Endothelial cell (in vitro differentiated cells): ENCODE data around the gene GATAD2B. TPM values are rescaled to one million over a fixed set of nuclear protein-coding genes. Genes with fewer than 3 reads are reported as not detected.
"Not testable (repeated sequence)": the region's sequence is repeated elsewhere in the genome, so short reads cannot be mapped to it uniquely, and the experiment has no call there.

Experiments used
- DNase-seq: peaks from one replicate; pipeline ENCODE4 v3.0.0; 2021; ENCODE audit warnings: low spot score
- H3K27ac Mint-ChIP-seq: one replicate; pipeline ENCODE4 v1.8.0; 2021; ENCODE audit warnings: mixed read lengths, inconsistent platforms; ENCODE audit not compliant: unreplicated experiment
- H3K27me3 Mint-ChIP-seq: one replicate; pipeline ENCODE4 v1.8.0; 2021; ENCODE audit warnings: mild to moderate bottlenecking, moderate library complexity, mixed read lengths, inconsistent platforms; ENCODE audit not compliant: unreplicated experiment
- H3K36me3 Mint-ChIP-seq: one replicate; pipeline ENCODE4 v1.8.0; 2021; ENCODE audit warnings: mild to moderate bottlenecking, low read depth, mixed read lengths, inconsistent platforms; ENCODE audit not compliant: unreplicated experiment
- H3K4me1 Mint-ChIP-seq: one replicate; pipeline ENCODE4 v1.8.0; 2021; ENCODE audit warnings: mild to moderate bottlenecking, mixed read lengths, inconsistent platforms; ENCODE audit not compliant: unreplicated experiment
- H3K4me3 Mint-ChIP-seq: one replicate; pipeline ENCODE4 v1.8.0; 2021; ENCODE audit warnings: mild to moderate bottlenecking, mixed read lengths, inconsistent platforms; ENCODE audit not compliant: unreplicated experiment
- H3K9me3 Mint-ChIP-seq: one replicate; pipeline ENCODE4 v1.8.0; 2021; ENCODE audit warnings: mixed read lengths, inconsistent platforms; ENCODE audit not compliant: unreplicated experiment
- CTCF ChIP-seq: fragments of 200-600 bp; sonication (generic); IDR thresholded peaks from one replicate; pipeline ENCODE4 v1.5.0; 2021; ENCODE audit warnings: antibody characterized with exemption; ENCODE audit not compliant: unreplicated experiment
- total RNA-seq: library from RNA; stranded (reverse); fragmentation: NEBNext Ultra II Directional; extraction: Animal tissue kit (Norgen Biotek cat#: 25700); gene quantifications from one replicate; pipeline ENCODE4 v1.2.1, GENCODE V29; 2021; ENCODE audit not compliant: unreplicated experiment

GATAD2B gene
- total RNA-seq, 1 donor from 2014 or later, result 45.4 TPM

DNA sequence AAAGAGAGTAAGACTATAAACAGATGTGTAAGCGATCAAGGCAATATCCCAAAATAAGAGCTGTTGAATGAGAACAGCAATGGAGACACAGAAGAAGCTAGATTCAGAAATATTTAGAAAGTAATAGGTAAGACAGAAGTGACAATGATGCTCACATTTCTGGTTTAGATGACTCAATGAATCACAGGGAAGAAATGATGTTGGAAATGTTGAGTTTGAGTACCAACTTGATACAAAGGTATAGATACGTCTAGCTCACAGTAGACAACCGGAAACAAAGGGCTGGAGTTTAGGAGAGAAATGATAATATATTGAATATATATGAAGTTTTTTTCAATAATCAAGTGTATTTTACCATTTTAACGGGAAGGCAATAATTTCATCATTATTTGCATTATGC lies 6.5 kb downstream of the GATAD2B start:
- no peak for DNase-seq
- Mint-ChIP-seq H3K4me3 (no peak overlapping the region), H3K36me3 (no peaks in the 10 kb centered on the region), H3K9me3 (no peaks in the 10 kb centered on the region), H3K27me3 (peaks cover 4% of the 10 kb centered on the region), H3K4me1 (peaks cover 15% of the 10 kb centered on the region), H3K27ac (no peak overlapping the region)
- no peak for TF ChIP-seq CTCF

DNA sequence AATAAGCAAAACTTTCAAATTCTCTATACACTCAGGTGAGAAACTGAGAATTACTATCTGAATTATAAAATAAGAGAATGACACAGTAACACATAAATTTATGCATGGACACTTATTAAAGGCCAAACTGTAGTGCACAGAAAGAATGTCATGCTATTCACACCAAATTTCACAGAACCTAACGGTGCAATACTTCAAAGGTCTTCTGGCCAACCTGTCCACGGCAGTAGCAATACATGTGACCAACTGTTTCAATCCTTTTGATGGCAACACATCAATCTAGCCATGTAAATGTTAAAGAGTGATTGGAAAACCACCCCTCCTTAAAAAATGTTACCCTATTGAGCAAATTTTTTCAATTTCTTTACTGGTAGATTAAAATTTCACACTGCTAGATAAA lies 10.4 kb downstream of the GATAD2B start:
- H3K36me3 Mint-ChIP-seq, result peaks cover 1% of the 10 kb centered on the region
- DNase-seq, result no peak
- no peak for TF ChIP-seq CTCF
- H3K4me1 Mint-ChIP-seq, result no peaks in the 10 kb centered on the region
- H3K4me3 Mint-ChIP-seq, result no peak overlapping the region
- no peak overlapping the region for H3K27ac Mint-ChIP-seq
- no peaks in the 10 kb centered on the region for H3K9me3 Mint-ChIP-seq
- H3K27me3 Mint-ChIP-seq, result no peaks in the 10 kb centered on the region

GRCh38 chr1:153910560-153910959 lies 12.2 kb downstream of the GATAD2B start:
- not testable (repeated sequence) for H3K27me3 Mint-ChIP-seq, DNase-seq, H3K27ac Mint-ChIP-seq, H3K4me1 Mint-ChIP-seq, H3K9me3 Mint-ChIP-seq, H3K4me3 Mint-ChIP-seq, H3K36me3 Mint-ChIP-seq

GRCh38 chr1:153908071-153908470 lies 14.7 kb downstream of the GATAD2B start:
- no peak overlapping the region for H3K27ac Mint-ChIP-seq
- peaks cover 6% of the 10 kb centered on the region for H3K36me3 Mint-ChIP-seq
- no peak for TF ChIP-seq CTCF
- no peaks in the 10 kb centered on the region for H3K4me1 Mint-ChIP-seq
- no peak for DNase-seq
- no peaks in the 10 kb centered on the region for H3K9me3 Mint-ChIP-seq
- H3K4me3 Mint-ChIP-seq, result no peak overlapping the region
- peaks cover 2% of the 10 kb centered on the region for H3K27me3 Mint-ChIP-seq

DNA sequence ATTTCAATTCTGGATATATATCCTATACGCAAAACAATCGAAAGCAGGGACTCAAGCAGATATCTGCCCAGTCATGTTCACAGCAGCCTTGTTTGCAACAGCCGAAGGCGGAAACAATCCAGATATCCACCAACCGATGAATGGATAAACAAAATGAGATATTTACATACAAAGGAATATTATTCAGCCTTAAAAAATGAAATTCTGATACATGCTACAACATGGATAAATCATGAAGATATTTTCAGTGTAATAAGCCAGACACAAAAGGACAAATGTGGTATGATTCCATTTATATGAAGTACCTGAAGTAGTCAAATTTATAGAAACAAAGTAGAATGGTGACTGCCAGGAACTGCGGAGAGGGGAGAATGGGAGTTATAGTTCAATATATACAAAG lies 15.6 kb downstream of the GATAD2B start:
- peaks cover 2% of the 10 kb centered on the region for H3K27me3 Mint-ChIP-seq
- no peaks in the 10 kb centered on the region for H3K4me1 Mint-ChIP-seq
- TF ChIP-seq CTCF, result no peak
- peak overlapping the region; percentile 7 for H3K27ac Mint-ChIP-seq
- peak overlapping the region; percentile 70 for H3K4me3 Mint-ChIP-seq
- H3K36me3 Mint-ChIP-seq, result peaks cover 6% of the 10 kb centered on the region
- DNase-seq, result no peak
- no peaks in the 10 kb centered on the region for H3K9me3 Mint-ChIP-seq

DNA sequence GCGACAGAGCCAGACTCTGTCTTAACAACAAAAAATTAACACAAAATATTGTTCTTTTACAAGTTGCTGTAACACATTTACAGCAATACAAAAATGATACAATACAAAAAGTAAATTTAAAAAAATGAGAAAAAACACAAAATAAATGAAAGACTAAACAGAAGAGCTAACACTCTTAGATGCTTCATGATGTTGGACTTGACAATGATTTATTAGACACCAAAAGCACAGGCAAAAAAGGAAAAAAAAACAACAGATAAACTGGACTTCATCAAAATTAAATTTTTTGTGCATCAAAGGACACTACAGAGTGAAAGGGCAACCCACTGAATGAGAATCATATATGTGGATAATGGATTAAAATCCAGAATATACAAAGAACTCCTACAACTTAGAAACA lies 16.4 kb downstream of the GATAD2B start:
- DNase-seq, result no peak
- Mint-ChIP-seq H3K36me3 (peaks cover 6% of the 10 kb centered on the region), H3K4me3 (no peak overlapping the region), H3K4me1 (no peaks in the 10 kb centered on the region), H3K27ac (no peak overlapping the region), H3K9me3 (no peaks in the 10 kb centered on the region), H3K27me3 (peaks cover 2% of the 10 kb centered on the region)
- no peak for TF ChIP-seq CTCF

GRCh38 chr1:153905908-153906307 lies 16.9 kb downstream of the GATAD2B start:
- H3K36me3 Mint-ChIP-seq, H3K27me3 Mint-ChIP-seq, H3K4me1 Mint-ChIP-seq, H3K9me3 Mint-ChIP-seq, DNase-seq, H3K4me3 Mint-ChIP-seq, H3K27ac Mint-ChIP-seq: not testable (repeated sequence)
